HG03575 (cell line): ENCODE data around the gene FURIN.

ENCODE experiments used
- ATAC-seq: cut with Tn5 transposase; IDR thresholded peaks from one replicate; pipeline ENCODE4 v1.9.1; 2021; ENCODE audit not compliant: unreplicated experiment, insufficient number of reproducible peaks, low FRiP score; ENCODE audit errors: extremely low read depth

FURIN gene

GRCh38 chr15:90879730-90880366, 11.5 kb downstream of the FURIN start:
- ATAC-seq = no peak

GRCh38 chr15:90880381-90881145, 12.2 kb downstream of the FURIN start:
- no peak for ATAC-seq

- no peak for ATAC-seq
These were observed 13.0 kb downstream of the FURIN start for GRCh38 chr15:90881181-90881977.

- ATAC-seq = no peak
These were observed 13.8 kb downstream of the FURIN start for GRCh38 chr15:90881978-90882721.

- no peak for ATAC-seq
These were observed 14.6 kb downstream of the FURIN start for GRCh38 chr15:90882781-90883525.

GRCh38 chr15:90883526-90883975, 15.2 kb downstream of the FURIN start:
- ATAC-seq = no peak

GRCh38 chr15:90883976-90884718, 15.8 kb downstream of the FURIN start, which contains the start of gene FES:
TSS of gene FES (plus strand) at chr15:90884504. CDS start at chr15:90885046, 542 bp downstream.
- no peak for ATAC-seq

GRCh38 chr15:90884719-90885431, 16.5 kb downstream of the FURIN start:
- no peak for ATAC-seq

- ATAC-seq = no peak
These were observed 17.3 kb downstream of the FURIN start for GRCh38 chr15:90885432-90886290.

GRCh38 chr15:90886291-90886614, 17.9 kb downstream of the FURIN start:
- no peak for ATAC-seq

GRCh38 chr15:90887037-90887481, 18.7 kb downstream of the FURIN start:
- no peak for ATAC-seq

- ATAC-seq = no peak
These were observed 20.9 kb downstream of the FURIN start for GRCh38 chr15:90889313-90889730.

GRCh38 chr15:90889736-90890456, 21.5 kb downstream of the FURIN start:
- no peak for ATAC-seq

- no peak for ATAC-seq
These were observed 22.5 kb downstream of the FURIN start for GRCh38 chr15:90890839-90891238.

GRCh38 chr15:90891346-90891949, 23.1 kb downstream of the FURIN start:
- no peak for ATAC-seq
